GM12878 (cell line): ENCODE measurements around the gene TMEM253. TPM values are rescaled to one million over a fixed set of nuclear protein-coding genes. Genes with fewer than 3 reads are reported as not detected.

ENCODE experiments used
- ATF7 ChIP-seq: fragments of 450-650 bp; IDR thresholded peaks from 2 replicates; pipeline ENCODE4 v1.6.1; 2016; ENCODE audit warnings: low read depth, mild to moderate bottlenecking
- CBFB ChIP-seq: IDR thresholded peaks from 2 replicates; pipeline ENCODE4 v1.6.1; 2016; ENCODE audit warnings: antibody characterized with exemption, low read depth
- CBX5 ChIP-seq: sonication (generic); IDR thresholded peaks from 2 replicates; pipeline ENCODE4 v1.6.1; 2016; ENCODE audit warnings: low read depth, moderate library complexity, mild to moderate bottlenecking, inconsistent platforms
- CHD4 ChIP-seq: fragments of 200-600 bp; sonication (generic); IDR thresholded peaks from 2 replicates; pipeline ENCODE4 v1.6.1; 2016; ENCODE audit warnings: mild to moderate bottlenecking
- CREB1 ChIP-seq: IDR thresholded peaks from 2 replicates; pipeline ENCODE4 v1.6.1; 2012; ENCODE audit warnings: low read depth, mild to moderate bottlenecking, inconsistent platforms
- DPF2 ChIP-seq: fragments of 450-650 bp; IDR thresholded peaks from 2 replicates; pipeline ENCODE4 v1.6.1; 2017; ENCODE audit warnings: mild to moderate bottlenecking
- IRF4 ChIP-seq: IDR thresholded peaks from 2 replicates; pipeline ENCODE4 v1.6.1; 2011; ENCODE audit warnings: low read depth, low read length
- KAT2A ChIP-seq: conservative IDR thresholded peaks from 2 replicates; pipeline ENCODE4 v1.6.1; 2011; ENCODE audit warnings: low read depth, low read length; ENCODE audit not compliant: control insufficient read depth
- NFIC ChIP-seq: IDR thresholded peaks from 2 replicates; pipeline ENCODE4 v1.6.1; 2012; ENCODE audit warnings: low read depth, mild to moderate bottlenecking, inconsistent platforms, low read length, moderate library complexity
- NKRF ChIP-seq: fragments of 450-650 bp; conservative IDR thresholded peaks from 2 replicates; pipeline ENCODE4 v1.6.1; 2017; ENCODE audit warnings: mild to moderate bottlenecking, moderate library complexity
- NR2F1 ChIP-seq: fragments of 450-650 bp; conservative IDR thresholded peaks from 2 replicates; pipeline ENCODE4 v1.6.1; 2017; ENCODE audit warnings: mild to moderate bottlenecking
- RB1 ChIP-seq: fragments of 450-650 bp; formaldehyde crosslinking; IDR thresholded peaks from 2 replicates; pipeline ENCODE4 v1.6.1; 2017; ENCODE audit warnings: mild to moderate bottlenecking, borderline replicate concordance
- RFX5 ChIP-seq: IDR thresholded peaks from 2 replicates; pipeline ENCODE4 v1.6.1; 2011; ENCODE audit warnings: low read depth, low read length, improper control_type of control experiment
- RUNX3 ChIP-seq: IDR thresholded peaks from 2 replicates; pipeline ENCODE4 v1.6.1; 2012; ENCODE audit warnings: low read length, inconsistent platforms
- SMARCA5 ChIP-seq: fragments of 450-650 bp; IDR thresholded peaks from 2 replicates; pipeline ENCODE4 v1.6.1; 2017; ENCODE audit warnings: mild to moderate bottlenecking
- SREBF2 ChIP-seq: IDR thresholded peaks from 2 replicates; pipeline ENCODE4 v1.6.1; 2012; ENCODE audit warnings: mild to moderate bottlenecking, low read length
- STAT1 ChIP-seq: fragments of 450-650 bp; conservative IDR thresholded peaks from 2 replicates; pipeline ENCODE4 v1.6.1; 2014; ENCODE audit warnings: antibody characterized with exemption, mild to moderate bottlenecking
- SUZ12 ChIP-seq: fragments of 200-600 bp; sonication (generic); IDR thresholded peaks from one replicate; pipeline ENCODE4 v1.6.1; 2018; ENCODE audit warnings: antibody characterized with exemption, mild to moderate bottlenecking; ENCODE audit not compliant: unreplicated experiment
- TCF12 ChIP-seq: IDR thresholded peaks from 2 replicates; pipeline ENCODE4 v1.6.1; 2011; ENCODE audit warnings: low read depth, mild to moderate bottlenecking, low read length
- WRNIP1 ChIP-seq: IDR thresholded peaks from 2 replicates; pipeline ENCODE4 v1.6.1; 2011; ENCODE audit warnings: low read depth, low read length, improper control_type of control experiment, borderline replicate concordance
- YBX1 ChIP-seq: fragments of 450-650 bp; IDR thresholded peaks from 2 replicates; pipeline ENCODE4 v1.6.1; 2016; ENCODE audit warnings: antibody characterized with exemption
- ZBTB4 ChIP-seq: fragments of 450-650 bp; formaldehyde crosslinking; IDR thresholded peaks from 2 replicates; pipeline ENCODE4 v1.4.0; 2022; ENCODE audit warnings: mild to moderate bottlenecking, moderate library complexity
- polyA plus RNA-seq, 11 experiments: library from polyadenylated mRNA; depleted of rRNA in 4 of 11; unstranded in 6 of 11; stranded (reverse) in 5 of 11; fragments of >200 nt; fragmentation: Nextera tagmentation in 4 of 11; fragmentation: Illumina TruSeq in 1 of 11; extraction: Ambion mirVana in 4 of 11; extraction: Trizol in 1 of 11; gene quantifications; 1 replicate in 1 of 11; 2 replicates in 10 of 11; pipeline versions ENCODE4 v1.2.1 to v1.2.3, GENCODE V29; 2011 to 2016; ENCODE audit warnings: inconsistent platforms in 2 of 11, missing spikeins in 2 of 11, low read depth in 1 of 11
- total RNA-seq, 4 experiments: library from RNA; depleted of rRNA in 3 of 4; stranded (reverse); fragments of >200 nt in 3 of 4; fragmentation: Illumina TruSeq in 1 of 4; extraction: Trizol in 1 of 4; gene quantifications; 2 replicates each; pipeline versions ENCODE4 v1.2.1 to v1.2.3, GENCODE V29; 2013 to 2021
- TF ChIP-seq, protein P1 (sequence below): fragments of 450-650 bp; IDR thresholded peaks from 2 replicates; pipeline ENCODE4 v1.6.1; 2018; ENCODE audit warnings: borderline replicate concordance, mild to moderate bottlenecking; ENCODE audit not compliant: partially characterized antibody
- TF ChIP-seq, protein P2 (sequence below): IDR thresholded peaks from 2 replicates; pipeline ENCODE4 v1.6.1; 2012; ENCODE audit warnings: low read length, inconsistent platforms

TMEM253 gene
- total and polyA plus RNA-seq, 10 of the 15 experiments (the other 5 are each of a cell fraction or from before 2014, with no cell fraction given) = 0.11 to 0.48 TPM; not detected in 8

DNA sequence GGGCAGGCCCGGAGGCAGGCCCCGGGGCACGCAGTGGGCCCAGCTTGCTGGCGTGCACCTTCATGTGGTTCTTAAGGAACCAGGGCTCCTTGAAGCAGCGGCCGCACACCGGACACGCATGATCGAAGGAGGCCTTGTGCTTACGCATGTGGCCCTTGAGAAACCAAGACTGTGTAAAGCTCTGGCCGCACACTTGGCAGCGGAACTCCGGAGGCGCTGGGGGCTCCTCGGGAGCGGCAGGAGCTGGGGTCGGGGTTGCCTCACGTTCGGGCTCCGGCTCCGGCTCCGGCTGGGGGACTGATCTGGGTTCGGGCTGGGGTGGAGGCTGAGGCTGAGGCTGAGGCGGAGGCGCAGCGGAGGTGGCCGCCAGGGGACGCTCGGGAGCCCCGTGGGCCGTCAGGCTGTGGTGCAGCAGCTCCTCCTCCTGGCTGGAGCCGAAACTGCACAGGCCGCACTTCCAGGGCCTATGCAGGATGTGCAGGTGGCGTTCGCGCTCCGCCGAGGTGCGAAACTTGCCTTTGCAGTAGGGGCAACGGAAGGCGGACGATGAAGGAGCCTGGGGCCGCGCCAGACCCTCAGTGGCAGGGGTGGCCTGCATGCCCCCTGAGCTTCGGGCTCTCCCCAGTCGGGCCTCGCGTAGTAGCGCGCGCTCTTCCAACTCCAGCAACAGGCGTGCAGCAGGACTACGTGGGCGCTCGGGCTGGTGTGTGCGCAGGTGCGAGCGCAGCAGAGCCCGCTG is 8.4 kb upstream of the TMEM253 start (continued):
- TF ChIP-seq SUZ12 (no peak), YBX1 (no peak), STAT1 (peak; percentile 86; the same call in 1 of the 2 replicates), CBX5 (peak; percentile 82; the same call in 1 of the 2 replicates), RFX5 (no peak), CREB1 (peak; percentile 62; the same call in 1 of the 2 replicates), NKRF (0 out of 2 replicates have a peak, but pooled peaks have one; percentile 31), ZBTB4 (CRISPR knock-in tag) (no peak), SMARCA5 (peak; percentile 100), NR2F1 (0 out of 2 replicates have a peak, but pooled peaks have one; percentile 46), TCF12 (peak; percentile 80), CBFB (no peak), DPF2 (no peak; the same call in 1 of the 2 replicates), WRNIP1 (no peak), CHD4 (no peak), NFIC (no peak), ATF7 (no peak), KAT2A (no peak), RUNX3 (peak; percentile 61), SREBF2 (no peak), IRF4 (peak; percentile 66), RB1 (0 out of 2 replicates have a peak, but pooled peaks have one; percentile 68)
- TF ChIP-seq, protein P1, sequence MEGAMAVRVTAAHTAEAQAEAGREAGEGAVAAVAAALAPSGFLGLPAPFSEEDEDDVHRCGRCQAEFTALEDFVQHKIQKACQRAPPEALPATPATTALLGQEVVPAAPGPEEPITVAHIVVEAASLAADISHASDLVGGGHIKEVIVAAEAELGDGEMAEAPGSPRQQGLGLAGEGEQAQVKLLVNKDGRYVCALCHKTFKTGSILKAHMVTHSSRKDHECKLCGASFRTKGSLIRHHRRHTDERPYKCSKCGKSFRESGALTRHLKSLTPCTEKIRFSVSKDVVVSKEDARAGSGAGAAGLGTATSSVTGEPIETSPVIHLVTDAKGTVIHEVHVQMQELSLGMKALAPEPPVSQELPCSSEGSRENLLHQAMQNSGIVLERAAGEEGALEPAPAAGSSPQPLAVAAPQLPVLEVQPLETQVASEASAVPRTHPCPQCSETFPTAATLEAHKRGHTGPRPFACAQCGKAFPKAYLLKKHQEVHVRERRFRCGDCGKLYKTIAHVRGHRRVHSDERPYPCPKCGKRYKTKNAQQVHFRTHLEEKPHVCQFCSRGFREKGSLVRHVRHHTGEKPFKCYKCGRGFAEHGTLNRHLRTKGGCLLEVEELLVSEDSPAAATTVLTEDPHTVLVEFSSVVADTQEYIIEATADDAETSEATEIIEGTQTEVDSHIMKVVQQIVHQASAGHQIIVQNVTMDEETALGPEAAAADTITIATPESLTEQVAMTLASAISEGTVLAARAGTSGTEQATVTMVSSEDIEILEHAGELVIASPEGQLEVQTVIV = no peak
- TF ChIP-seq, protein P2, sequence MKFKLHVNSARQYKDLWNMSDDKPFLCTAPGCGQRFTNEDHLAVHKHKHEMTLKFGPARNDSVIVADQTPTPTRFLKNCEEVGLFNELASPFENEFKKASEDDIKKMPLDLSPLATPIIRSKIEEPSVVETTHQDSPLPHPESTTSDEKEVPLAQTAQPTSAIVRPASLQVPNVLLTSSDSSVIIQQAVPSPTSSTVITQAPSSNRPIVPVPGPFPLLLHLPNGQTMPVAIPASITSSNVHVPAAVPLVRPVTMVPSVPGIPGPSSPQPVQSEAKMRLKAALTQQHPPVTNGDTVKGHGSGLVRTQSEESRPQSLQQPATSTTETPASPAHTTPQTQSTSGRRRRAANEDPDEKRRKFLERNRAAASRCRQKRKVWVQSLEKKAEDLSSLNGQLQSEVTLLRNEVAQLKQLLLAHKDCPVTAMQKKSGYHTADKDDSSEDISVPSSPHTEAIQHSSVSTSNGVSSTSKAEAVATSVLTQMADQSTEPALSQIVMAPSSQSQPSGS = no peak
